ENCODE results near the gene DMRTC2.

DMRTC2 gene

GRCh38 chr19:41868120-41868988 is 23.5 kb downstream of the DMRTC2 start:
- H3K36me3 ChIP-seq (ENCODE audit: control insufficient read depth, insufficient read depth, low read length): peaks cover 24% of the 10 kb centered on the region
- peaks cover 24% of the 10 kb centered on the region for H3K79me2 ChIP-seq (ENCODE audit: control insufficient read depth, insufficient read depth, low read length)
- no CpG with 5 or more reads among the region's 10 CpGs for WGBS (ENCODE audit: extremely low coverage, insufficient coverage, low lambda C conversion rate)
- H3K27me3 ChIP-seq (ENCODE audit: insufficient read depth, low read length, poor library complexity): no peaks in the 10 kb centered on the region
- no peak overlapping the region for H3K4me3 ChIP-seq (ENCODE audit: low read length)
- no peak overlapping the region for H3K4ac ChIP-seq (ENCODE audit: low read depth, low read length)
- no peak overlapping the region for H3K9ac ChIP-seq (ENCODE audit: low read length)
- no peak overlapping the region for H2AK5ac ChIP-seq (ENCODE audit: low read length)
- H4K8ac ChIP-seq (ENCODE audit: low read depth, low read length): no peak overlapping the region
- H3K18ac ChIP-seq (ENCODE audit: low read length): no peak overlapping the region
- H2BK120ac ChIP-seq (ENCODE audit: low read depth, low read length): no peak overlapping the region
- H2BK15ac ChIP-seq (replicated peaks; ENCODE audit: low read depth): no peak overlapping the region
- DNase-seq: no peak
- no peak overlapping the region for H3K27ac ChIP-seq (ENCODE audit: low read depth, low read length)
- no peak overlapping the region for H3K23ac ChIP-seq (ENCODE audit: low read length)
- H2BK5ac ChIP-seq (ENCODE audit: low read length): no peak overlapping the region
- peaks cover 2% of the 10 kb centered on the region for H3K4me1 ChIP-seq (ENCODE audit: control insufficient read depth, low read depth, low read length)
- H4K5ac ChIP-seq (ENCODE audit: low read length): no peak overlapping the region
- H3K4me2 ChIP-seq (ENCODE audit: low read length): no peak overlapping the region
- peaks cover 21% of the 10 kb centered on the region for H3K79me1 ChIP-seq (ENCODE audit: low read length)
- H3K56ac ChIP-seq (ENCODE audit: low read length): no peak overlapping the region

- H3K36me3 ChIP-seq (ENCODE audit: control insufficient read depth, insufficient read depth, low read length): peaks cover 21% of the 10 kb centered on the region
- DNase-seq: no peak
- no peak overlapping the region for H4K8ac ChIP-seq (ENCODE audit: low read depth, low read length)
Measured at GRCh38 chr19:41868989-41869300, 24.1 kb downstream of the DMRTC2 start.

GRCh38 chr19:41869374-41869955 is 24.6 kb downstream of the DMRTC2 start:
- H4K8ac ChIP-seq (ENCODE audit: low read depth, low read length): no peak overlapping the region
- no peak overlapping the region for H2BK5ac ChIP-seq (ENCODE audit: low read length)
- H3K4me1 ChIP-seq (ENCODE audit: control insufficient read depth, low read depth, low read length): no peaks in the 10 kb centered on the region
- H3K56ac ChIP-seq (ENCODE audit: low read length): no peak overlapping the region
- H3K79me1 ChIP-seq (ENCODE audit: low read length): peaks cover 16% of the 10 kb centered on the region
- H3K18ac ChIP-seq (ENCODE audit: low read length): no peak overlapping the region
- no peak overlapping the region for H3K4me2 ChIP-seq (ENCODE audit: low read length)
- DNase-seq: no peak
- no peak overlapping the region for H3K9ac ChIP-seq (ENCODE audit: low read length)
- H2BK15ac ChIP-seq (replicated peaks; ENCODE audit: low read depth): no peak overlapping the region
- no peak overlapping the region for H2BK120ac ChIP-seq (ENCODE audit: low read depth, low read length)
- H3K36me3 ChIP-seq (ENCODE audit: control insufficient read depth, insufficient read depth, low read length): peaks cover 17% of the 10 kb centered on the region
- no peak overlapping the region for H3K27ac ChIP-seq (ENCODE audit: low read depth, low read length)
- no peak overlapping the region for H2AK5ac ChIP-seq (ENCODE audit: low read length)
- H4K5ac ChIP-seq (ENCODE audit: low read length): no peak overlapping the region
- H3K27me3 ChIP-seq (ENCODE audit: insufficient read depth, low read length, poor library complexity): no peaks in the 10 kb centered on the region
- H3K23ac ChIP-seq (ENCODE audit: low read length): no peak overlapping the region
- no CpG with 5 or more reads among the region's 13 CpGs for WGBS (ENCODE audit: extremely low coverage, insufficient coverage, low lambda C conversion rate)
- no peak overlapping the region for H3K4me3 ChIP-seq (ENCODE audit: low read length)
- H3K4ac ChIP-seq (ENCODE audit: low read depth, low read length): no peak overlapping the region
- peaks cover 16% of the 10 kb centered on the region for H3K79me2 ChIP-seq (ENCODE audit: control insufficient read depth, insufficient read depth, low read length)

More at GRCh38 chr19:41868989-41869300, 24.1 kb downstream of the DMRTC2 start:
- H4K5ac ChIP-seq (ENCODE audit: low read length): no peak overlapping the region
- no peak overlapping the region for H3K4ac ChIP-seq (ENCODE audit: low read depth, low read length)
- H2AK5ac ChIP-seq (ENCODE audit: low read length): no peak overlapping the region
- H3K23ac ChIP-seq (ENCODE audit: low read length): no peak overlapping the region
- no peak overlapping the region for H2BK15ac ChIP-seq (replicated peaks; ENCODE audit: low read depth)
- no peak overlapping the region for H2BK120ac ChIP-seq (ENCODE audit: low read depth, low read length)
- H3K79me1 ChIP-seq (ENCODE audit: low read length): peaks cover 19% of the 10 kb centered on the region
- WGBS (ENCODE audit: extremely low coverage, insufficient coverage, low lambda C conversion rate): no CpG with 5 or more reads among the region's 12 CpGs
- H3K4me1 ChIP-seq (ENCODE audit: control insufficient read depth, low read depth, low read length): no peaks in the 10 kb centered on the region
- H3K18ac ChIP-seq (ENCODE audit: low read length): no peak overlapping the region
- no peaks in the 10 kb centered on the region for H3K27me3 ChIP-seq (ENCODE audit: insufficient read depth, low read length, poor library complexity)
- H3K79me2 ChIP-seq (ENCODE audit: control insufficient read depth, insufficient read depth, low read length): peaks cover 21% of the 10 kb centered on the region
- no peak overlapping the region for H3K27ac ChIP-seq (ENCODE audit: low read depth, low read length)
- no peak overlapping the region for H2BK5ac ChIP-seq (ENCODE audit: low read length)
- H3K4me3 ChIP-seq (ENCODE audit: low read length): no peak overlapping the region
- H3K56ac ChIP-seq (ENCODE audit: low read length): no peak overlapping the region
- H3K9ac ChIP-seq (ENCODE audit: low read length): no peak overlapping the region
- H3K4me2 ChIP-seq (ENCODE audit: low read length): no peak overlapping the region

- no peaks in the 10 kb centered on the region for H3K27me3 ChIP-seq (ENCODE audit: insufficient read depth, low read length, poor library complexity)
- H3K9ac ChIP-seq (ENCODE audit: low read length): no peak overlapping the region
- H3K36me3 ChIP-seq (ENCODE audit: control insufficient read depth, insufficient read depth, low read length): peaks cover 12% of the 10 kb centered on the region
- no peak overlapping the region for H3K18ac ChIP-seq (ENCODE audit: low read length)
- no peak overlapping the region for H3K4me2 ChIP-seq (ENCODE audit: low read length)
- no peak overlapping the region for H3K56ac ChIP-seq (ENCODE audit: low read length)
- H3K4me3 ChIP-seq (ENCODE audit: low read length): no peak overlapping the region
- no peak overlapping the region for H3K23ac ChIP-seq (ENCODE audit: low read length)
- H3K79me1 ChIP-seq (ENCODE audit: low read length): peaks cover 11% of the 10 kb centered on the region
- no peak overlapping the region for H4K5ac ChIP-seq (ENCODE audit: low read length)
- H4K8ac ChIP-seq (ENCODE audit: low read depth, low read length): no peak overlapping the region
- no peak overlapping the region for H3K27ac ChIP-seq (ENCODE audit: low read depth, low read length)
- H3K4me1 ChIP-seq (ENCODE audit: control insufficient read depth, low read depth, low read length): no peaks in the 10 kb centered on the region
- H2BK15ac ChIP-seq (replicated peaks; ENCODE audit: low read depth): no peak overlapping the region
- H2AK5ac ChIP-seq (ENCODE audit: low read length): no peak overlapping the region
- H2BK120ac ChIP-seq (ENCODE audit: low read depth, low read length): no peak overlapping the region
- H3K79me2 ChIP-seq (ENCODE audit: control insufficient read depth, insufficient read depth, low read length): peaks cover 10% of the 10 kb centered on the region
- no peak overlapping the region for H3K4ac ChIP-seq (ENCODE audit: low read depth, low read length)
- WGBS (ENCODE audit: extremely low coverage, insufficient coverage, low lambda C conversion rate): no CpG with 5 or more reads among the region's 3 CpGs
- DNase-seq: no peak
- H2BK5ac ChIP-seq (ENCODE audit: low read length): no peak overlapping the region
Measured at GRCh38 chr19:41870401-41870873, 25.6 kb downstream of the DMRTC2 start.

- Histone ChIP-seq H4K5ac (ENCODE audit: low read length) (no peak overlapping the region), H2BK5ac (ENCODE audit: low read length) (no peak overlapping the region), H3K4me2 (ENCODE audit: low read length) (no peak overlapping the region), H3K27ac (ENCODE audit: low read depth, low read length) (no peak overlapping the region), H2BK120ac (ENCODE audit: low read depth, low read length) (no peak overlapping the region), H3K79me1 (ENCODE audit: low read length) (peaks cover 5% of the 10 kb centered on the region), H3K36me3 (ENCODE audit: control insufficient read depth, insufficient read depth, low read length) (peaks cover 8% of the 10 kb centered on the region), H3K18ac (ENCODE audit: low read length) (no peak overlapping the region), H4K8ac (ENCODE audit: low read depth, low read length) (no peak overlapping the region), H3K4ac (ENCODE audit: low read depth, low read length) (no peak overlapping the region), H3K4me3 (ENCODE audit: low read length) (no peak overlapping the region), H3K79me2 (ENCODE audit: control insufficient read depth, insufficient read depth, low read length) (peaks cover 3% of the 10 kb centered on the region), H3K4me1 (ENCODE audit: control insufficient read depth, low read depth, low read length) (no peaks in the 10 kb centered on the region), H3K23ac (ENCODE audit: low read length) (no peak overlapping the region), H2AK5ac (ENCODE audit: low read length) (no peak overlapping the region), H3K27me3 (ENCODE audit: insufficient read depth, low read length, poor library complexity) (no peaks in the 10 kb centered on the region), H2BK15ac (replicated peaks; ENCODE audit: low read depth) (no peak overlapping the region), H3K56ac (ENCODE audit: low read length) (no peak overlapping the region), H3K9ac (ENCODE audit: low read length) (no peak overlapping the region)
- DNase-seq: peak; percentile 32
- no CpG with 5 or more reads among the region's 16 CpGs for WGBS (ENCODE audit: extremely low coverage, insufficient coverage, low lambda C conversion rate)
Measured at GRCh38 chr19:41871573-41872383, 26.9 kb downstream of the DMRTC2 start.

Data from mesendoderm (in vitro differentiated cells).